K562 (cell line): ENCODE measurements around the gene CCDC194. TPM values are rescaled to one million over a fixed set of nuclear protein-coding genes. Genes with fewer than 3 reads are reported as not detected.

Experiments
- ATAC-seq: fragments of 200-7000 bp; cut with Tn5 transposase; 3 replicates; pipeline ENCODE4 v1.9.1; 2020; ENCODE audit warnings: moderate library complexity
- BruUV-seq: library from RNA; stranded (reverse); fragments of 400-500 nt; replicated peaks from 2 replicates; lab custom pipeline; 2021; lab: Mats Ljungman, UMichigan
- CTCF ChIA-PET: fragments of 300-600 bp; formaldehyde crosslinking; extraction: SDS; loops from one replicate; lab custom pipeline; 2021; ENCODE audit warnings: low intra/inter-chr PET ratio; lab: Yijun Ruan, JAX
- POLR2A ChIA-PET: fragments of 300-600, 350-650 bp; sonication (Branson Sonifier 250); formaldehyde crosslinking; extraction: SDS; loops from one replicate; lab custom pipeline; 2021; ENCODE audit warnings: antibody characterized with exemption, inconsistent platforms; lab: Yijun Ruan, JAX
- DNase-seq, 4 experiments: peaks; one replicate each; pipeline versions ENCODE4 v3.0.0 to v3.0.0-alpha.2; 2011 to 2018; ENCODE audit warnings: low spot score in 3 of 4, mixed read lengths in 3 of 4; ENCODE audit errors: extremely low read depth in 1 of 4
- FAIRE-seq: peaks from 2 replicates; lab custom pipeline; 2011; peaks lifted over from hg19 to GRCh38; lab: Jason Lieb, UNC
- H2AFZ ChIP-seq: 2 replicates; pipeline ENCODE4 v1.6.0; 2011; ENCODE audit warnings: low read depth, low read length, control low read depth, inconsistent platforms
- H3K27ac ChIP-seq: fragments of 200-600 bp; 3 replicates; pipeline ENCODE4 v1.8.0; 2011; ENCODE audit warnings: low read depth, mild to moderate bottlenecking, control low read depth, inconsistent platforms, low read length, moderate library complexity, mixed read lengths; ENCODE audit errors: extremely low read depth
- H3K27me3 ChIP-seq, 2 experiments: fragments of 300-600 bp in 1 of 2; 2 replicates in 1 of 2; 3 replicates in 1 of 2; pipeline versions ENCODE4 v1.6.0 to v1.8.0; 2011; ENCODE audit warnings: inconsistent platforms in 2 of 2, low read length in 2 of 2, mild to moderate bottlenecking in 1 of 2, mixed read lengths in 1 of 2, moderate library complexity in 1 of 2; ENCODE audit not compliant: control insufficient read depth in 2 of 2, insufficient read depth in 2 of 2
- H3K36me3 ChIP-seq: fragments of 300-600 bp; 3 replicates; pipeline ENCODE4 v1.8.0; 2011; ENCODE audit warnings: mild to moderate bottlenecking, low read length, inconsistent platforms; ENCODE audit not compliant: control insufficient read depth, insufficient read depth
- H3K4me1 ChIP-seq, 2 experiments: fragments of 200-600 bp in 1 of 2; replicated peaks in 1 of 2; 2 replicates in 1 of 2; 3 replicates in 1 of 2; pipeline versions ENCODE4 v1.5.1 to v1.8.0; 2011; ENCODE audit warnings: inconsistent platforms in 2 of 2, low read length in 2 of 2, mild to moderate bottlenecking in 1 of 2, mixed read lengths in 1 of 2, moderate library complexity in 1 of 2; ENCODE audit not compliant: control insufficient read depth in 2 of 2, insufficient read depth in 2 of 2
- H3K4me2 ChIP-seq: 2 replicates; pipeline ENCODE4 v1.6.1; 2011; ENCODE audit warnings: low read length, control low read depth, inconsistent platforms, mixed read lengths; ENCODE audit not compliant: insufficient read depth
- H3K4me3 ChIP-seq: fragments of 200-600 bp; sonication (generic), shearing (Covaris generic); 2 replicates; pipeline ENCODE4 v1.5.1; 2016; ENCODE audit warnings: control low read depth, inconsistent platforms
- H3K79me2 ChIP-seq: fragments of 200-600 bp; 3 replicates; pipeline ENCODE4 v1.8.0; 2011; ENCODE audit warnings: low read length, inconsistent platforms; ENCODE audit not compliant: control insufficient read depth, insufficient read depth
- H3K9ac ChIP-seq, 2 experiments: 2 replicates each; pipeline versions ENCODE4 v1.6.0 to v1.6.1; 2011; ENCODE audit warnings: low read depth in 2 of 2, low read length in 2 of 2, control low read depth in 1 of 2, inconsistent platforms in 1 of 2, mild to moderate bottlenecking in 1 of 2, mixed read lengths in 1 of 2; ENCODE audit not compliant: insufficient read depth in 1 of 2
- H3K9me1 ChIP-seq: one replicate; pipeline ENCODE4 v1.6.0; 2011; ENCODE audit warnings: inconsistent platforms, mild to moderate bottlenecking, low read length, moderate library complexity; ENCODE audit not compliant: control insufficient read depth, insufficient read depth
- H3K9me3 ChIP-seq: replicated peaks from 2 replicates; pipeline ENCODE4 v1.5.1; 2011; ENCODE audit warnings: low read depth, low read length, inconsistent platforms; ENCODE audit not compliant: control insufficient read depth, insufficient read depth
- H4K20me1 ChIP-seq: replicated peaks from 2 replicates; pipeline ENCODE4 v1.6.1; 2011; ENCODE audit warnings: low read length, inconsistent platforms, mixed read lengths; ENCODE audit not compliant: control insufficient read depth, insufficient read depth
- HNRNPLL ChIP-seq: fragments of 200-400 bp; formaldehyde crosslinking; IDR thresholded peaks from 2 replicates; pipeline ENCODE4 v1.6.1; 2017; ENCODE audit warnings: low read length, low read depth, mild to moderate bottlenecking; ENCODE audit not compliant: poor library complexity, severe bottlenecking
- JUNB ChIP-seq: fragments of 450-650 bp; formaldehyde crosslinking; conservative IDR thresholded peaks from 2 replicates; pipeline ENCODE4 v1.4.0; 2020; ENCODE audit warnings: mild to moderate bottlenecking
- KLF16 ChIP-seq: IDR thresholded peaks from 2 replicates; pipeline ENCODE4 v1.6.1; 2016; ENCODE audit warnings: antibody characterized with exemption
- NRF1 ChIP-seq, 2 experiments: fragments of 450-650 bp; IDR thresholded peaks in 1 of 2; conservative IDR thresholded peaks in 1 of 2; 2 replicates each; pipeline ENCODE4 v1.6.1; 2014; ENCODE audit warnings: mild to moderate bottlenecking in 2 of 2
- RCOR1 ChIP-seq, 2 experiments: IDR thresholded peaks; 2 replicates each; pipeline ENCODE4 v1.6.1; 2012; ENCODE audit warnings: low read depth in 2 of 2, low read length in 2 of 2, borderline replicate concordance in 1 of 2, improper control_type of control experiment in 1 of 2
- ZC3H4 ChIP-seq: sonication (generic); formaldehyde crosslinking; IDR thresholded peaks from 2 replicates; pipeline ENCODE4 v1.9.0; 2021; ENCODE audit warnings: missing genetic modification reagents, borderline replicate concordance
- ZNF146 ChIP-seq: IDR thresholded peaks from one replicate; pipeline ENCODE4 v1.6.1; 2018; ENCODE audit warnings: missing compliant biosample characterization; ENCODE audit not compliant: unreplicated experiment
- WGBS: fragments of 100-300 bp; shearing (Covaris generic); methylation state at CpG from one replicate; pipeline ENCODE4 v1.1.6; 2016; ENCODE audit warnings: low coverage, mixed read lengths; ENCODE audit not compliant: insufficient coverage; ENCODE audit errors: missing lambda C conversion rate; 5-methylcytosine and 5-hydroxymethylcytosine counted together
- in situ Hi-C: fragments of 300-500 bp; cut with MboI; formaldehyde crosslinking; loops from 4 replicates; pipeline ENCODE4 v1.15.0; 2018; ENCODE audit warnings: inconsistent platforms, mixed read lengths
- intact Hi-C: fragments of 100-400 bp; cut with micrococcal nuclease; formaldehyde crosslinking; loops from 2 replicates; pipeline ENCODE4 v1.14.2; 2022
- polyA plus RNA-seq, 8 experiments: library from polyadenylated mRNA; depleted of rRNA in 4 of 8; stranded (reverse) in 5 of 8; unstranded in 3 of 8; fragments of >200 nt; fragmentation: Nextera tagmentation in 2 of 8; fragmentation: Illumina TruSeq in 1 of 8; extraction: Ambion mirVana in 2 of 8; extraction: Trizol in 1 of 8; gene quantifications; 2 replicates each; pipeline versions ENCODE4 v1.2.1 to v1.2.3, GENCODE V29; 2011 to 2014; ENCODE audit warnings: inconsistent platforms in 1 of 8, missing spikeins in 1 of 8
- total RNA-seq, 7 experiments: library from RNA; depleted of rRNA in 6 of 7; stranded (reverse); fragments of >200 nt in 6 of 7; fragmentation: Illumina TruSeq in 2 of 7; extraction: Trizol in 2 of 7; gene quantifications; 2 replicates each; pipeline versions ENCODE4 v1.2.1 to v1.2.3, GENCODE V29; 2011 to 2021; ENCODE audit warnings: low replicate concordance in 1 of 7

CCDC194 gene
- total and polyA plus RNA-seq, 9 of the 15 experiments (the other 6 are each of a cell fraction or from before 2014, with no cell fraction given): 0.13 to 1.3 (median 0.39) TPM; not detected in 3

DNA sequence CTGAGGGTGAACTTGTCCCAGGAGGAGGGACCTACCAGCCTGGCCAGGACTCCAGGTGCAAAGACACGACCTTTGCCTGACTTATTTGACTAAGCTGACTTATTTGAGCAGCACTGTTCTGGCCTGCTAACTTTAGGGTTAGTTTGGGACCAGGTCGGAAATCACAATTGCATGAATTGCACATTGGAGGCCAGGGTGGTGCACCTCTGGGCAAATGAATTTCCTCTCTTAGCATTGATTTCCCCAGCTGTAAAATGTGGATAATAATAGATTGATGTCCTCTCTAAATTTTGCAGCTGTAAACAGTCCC, 12.8 kb upstream of the CCDC194 start:
- ATAC-seq (no peak), FAIRE-seq (no peak)
- no peaks in the 10 kb centered on the region for H3K9me3 ChIP-seq
- no peak for TF ChIP-seq KLF16
- no peak for TF ChIP-seq HNRNPLL
- TF ChIP-seq ZNF146: no peak
- no peak for TF ChIP-seq RCOR1 (IDR thresholded peaks at IDR 0.05; ENCODE audit: borderline replicate concordance in 1 of 2, low read depth in 2 of 2, low read length in 2 of 2)
- peak; percentile 62; the same call in 1 of the 2 replicates for TF ChIP-seq ZC3H4 (CRISPR knock-in tag)
- no peak for TF ChIP-seq NRF1 (conservative IDR thresholded peaks at IDR 0.05 in 1 of 2, IDR thresholded peaks at IDR 0.05 in 1 of 2)
- no peak for TF ChIP-seq JUNB (CRISPR knock-in tag)
- TF ChIP-seq, all 486 proteins: peak for 1
- peak overlapping the region; percentile 78 to 93; a peak in 3 of 4 replicates for H3K9ac ChIP-seq
- peaks cover 59% of the 10 kb centered on the region for H3K79me2 ChIP-seq
- CTCF ChIA-PET: no interaction called here
- peak overlapping the region; percentile 92 for H3K4me2 ChIP-seq
- 0 out of 2 replicates have a peak overlapping the region, but pooled peaks have one; percentile 32 for H2AFZ ChIP-seq
- WGBS: 2% methylated on average over 2 of the region's 2 CpGs
- peak overlapping the region; percentile 53 for H3K4me3 ChIP-seq
- TSS peak; percentile 50 for BruUV-seq
- peak overlapping the region; percentile 69 for H3K27ac ChIP-seq
- H3K27me3 ChIP-seq: no peaks in the 10 kb centered on the region
- peaks cover 17% of the 10 kb centered on the region; the same call in 2 of the 3 replicates for H3K36me3 ChIP-seq
- DNase-seq: no peak
- in situ Hi-C loops: no loop called here
- POLR2A ChIA-PET: interaction anchor here (0.7 to 2.4 kb wide), 3 partner anchors 9 to 362 kb away, joined by 3 to 17 read pairs (median 16); partner anchors contain the start of gene MVB12A
- intact Hi-C loops: no loop called here
- H3K4me1 ChIP-seq: peaks cover 12 to 35% of the 10 kb centered on the region in 2 experiments; a peak in 4 of 5 replicates
- 0 out of 2 replicates have a peak, but pooled peaks cover 3% of the 10 kb centered on the region for H4K20me1 ChIP-seq
- no peaks in the 10 kb centered on the region for H3K9me1 ChIP-seq
